GM12864 (cell line): ENCODE results near the gene INS.

ENCODE experiments used
- DNase-seq: peaks from one replicate; pipeline ENCODE4 v3.0.0-alpha.2; 2011; ENCODE audit warnings: low read depth
- H3K4me3 ChIP-seq: 2 replicates; pipeline ENCODE4 v1.5.1; 2011; ENCODE audit warnings: mild to moderate bottlenecking, low read depth, low read length, control low read depth
- TF ChIP-seq, protein P1 (sequence below): IDR thresholded peaks from 2 replicates; pipeline ENCODE4 v1.5.1; 2011; ENCODE audit warnings: low read depth, mild to moderate bottlenecking, moderate library complexity, low read length, control low read depth, inconsistent platforms; ENCODE audit errors: missing control alignments

Gene INS

GRCh38 chr11:2160736-2161259 lies at the start of gene INS:
Gene INS (minus strand): TSS chr11:2161209. CDS start chr11:2160971, 238 bp downstream.
- no peak within 1 kb of the TSS for H3K4me3 ChIP-seq
- no peak for DNase-seq
- TF ChIP-seq, protein P1, sequence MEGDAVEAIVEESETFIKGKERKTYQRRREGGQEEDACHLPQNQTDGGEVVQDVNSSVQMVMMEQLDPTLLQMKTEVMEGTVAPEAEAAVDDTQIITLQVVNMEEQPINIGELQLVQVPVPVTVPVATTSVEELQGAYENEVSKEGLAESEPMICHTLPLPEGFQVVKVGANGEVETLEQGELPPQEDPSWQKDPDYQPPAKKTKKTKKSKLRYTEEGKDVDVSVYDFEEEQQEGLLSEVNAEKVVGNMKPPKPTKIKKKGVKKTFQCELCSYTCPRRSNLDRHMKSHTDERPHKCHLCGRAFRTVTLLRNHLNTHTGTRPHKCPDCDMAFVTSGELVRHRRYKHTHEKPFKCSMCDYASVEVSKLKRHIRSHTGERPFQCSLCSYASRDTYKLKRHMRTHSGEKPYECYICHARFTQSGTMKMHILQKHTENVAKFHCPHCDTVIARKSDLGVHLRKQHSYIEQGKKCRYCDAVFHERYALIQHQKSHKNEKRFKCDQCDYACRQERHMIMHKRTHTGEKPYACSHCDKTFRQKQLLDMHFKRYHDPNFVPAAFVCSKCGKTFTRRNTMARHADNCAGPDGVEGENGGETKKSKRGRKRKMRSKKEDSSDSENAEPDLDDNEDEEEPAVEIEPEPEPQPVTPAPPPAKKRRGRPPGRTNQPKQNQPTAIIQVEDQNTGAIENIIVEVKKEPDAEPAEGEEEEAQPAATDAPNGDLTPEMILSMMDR: no peak

GRCh38 chr11:2210366-2211112 lies 49.5 kb upstream of the INS start:
- no peak overlapping the region for H3K4me3 ChIP-seq
- no peak for DNase-seq
- TF ChIP-seq, protein P1: no peak

- TF ChIP-seq, protein P1: no peak
- DNase-seq: no peak
- H3K4me3 ChIP-seq: no peak overlapping the region
Observed at GRCh38 chr11:2209900-2210321, 48.9 kb upstream of the INS start.

GRCh38 chr11:2209370-2209801 lies 48.4 kb upstream of the INS start:
- TF ChIP-seq, protein P1: no peak
- H3K4me3 ChIP-seq: no peak overlapping the region
- DNase-seq: no peak

DNA sequence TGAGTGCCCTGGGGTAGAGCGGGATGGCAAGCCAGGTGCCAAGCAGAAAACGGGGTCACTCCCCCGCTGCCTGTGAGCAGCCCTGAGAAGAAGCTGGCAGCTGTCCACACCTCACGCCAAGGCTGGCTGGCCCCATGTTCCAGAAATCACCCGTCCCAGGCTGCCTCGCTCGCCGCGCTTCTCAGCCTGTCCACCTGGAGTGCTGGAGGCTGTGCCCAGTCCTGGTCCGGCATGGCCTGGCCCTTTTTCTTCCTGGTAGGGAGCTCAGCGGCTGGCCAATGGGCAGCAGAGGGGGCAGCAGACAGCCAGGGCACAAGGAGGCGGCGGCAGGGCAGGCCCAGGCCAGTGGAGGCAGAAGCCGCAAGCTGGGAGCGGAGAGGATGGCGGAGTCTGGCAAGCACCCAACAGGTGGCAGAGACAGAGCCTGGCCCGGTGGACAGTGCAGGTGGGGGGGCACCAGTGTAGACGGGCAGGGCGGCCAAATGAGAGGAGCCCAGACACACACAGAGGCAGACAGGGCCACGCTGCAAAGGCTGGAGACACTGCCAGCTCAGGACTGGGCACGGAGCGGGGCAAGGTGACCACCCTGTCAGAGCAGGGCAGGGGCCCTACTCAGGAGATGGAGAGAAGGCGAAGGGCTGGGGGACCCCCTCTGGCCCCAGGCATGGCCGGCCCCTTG lies 47.8 kb upstream of the INS start:
- TF ChIP-seq, protein P1: no peak
- no peak overlapping the region for H3K4me3 ChIP-seq
- no peak for DNase-seq

GRCh38 chr11:2207773-2208621 lies 47.0 kb upstream of the INS start:
- H3K4me3 ChIP-seq: no peak overlapping the region
- DNase-seq: no peak
- TF ChIP-seq, protein P1: no peak
